RWPE1 (cell line): ENCODE results near the gene GPC5.

Experiments used
- CTCF ChIA-PET: fragments of 350-600 bp; sonication (Branson Sonifier 250); formaldehyde crosslinking; extraction: SDS; loops from one replicate; lab custom pipeline; 2021; lab: Yijun Ruan, JAX
- POLR2A ChIA-PET: fragments of 400-600 bp; formaldehyde crosslinking; extraction: SDS; loops from one replicate; lab custom pipeline; 2020; ENCODE audit warnings: antibody characterized with exemption; ENCODE audit not compliant: low non-redundant PET; lab: Yijun Ruan, JAX
- DNase-seq: peaks from one replicate; pipeline ENCODE4 v3.0.0; 2012; ENCODE audit warnings: low spot score
- H3K27ac ChIP-seq: fragments of 450-650 bp; 2 replicates; pipeline ENCODE4 v1.5.1; 2017
- CTCF ChIP-seq: fragments of 450-650 bp; conservative IDR thresholded peaks from 2 replicates; pipeline ENCODE4 v1.5.1; 2017; ENCODE audit warnings: low read depth, mild to moderate bottlenecking

Gene GPC5

DNA sequence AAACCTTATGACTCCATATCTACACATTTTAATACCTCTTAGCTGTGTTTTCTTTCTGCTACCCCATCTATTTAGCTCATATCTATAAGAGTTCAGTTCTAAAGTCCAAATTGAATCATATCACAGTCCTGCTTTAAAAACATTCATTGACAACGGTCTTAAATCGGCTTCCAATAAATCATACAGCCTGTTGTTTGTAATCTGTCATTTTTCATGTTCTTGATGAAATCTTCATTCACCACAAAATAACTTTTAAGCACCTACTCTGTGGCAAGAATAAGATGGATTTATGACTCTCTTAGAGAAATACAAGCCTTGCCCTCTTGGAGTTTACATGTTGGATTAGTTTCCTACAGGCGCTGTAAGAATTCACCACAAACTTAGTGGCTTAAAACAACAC is 1377.2 kb downstream of the GPC5 start:
- H3K27ac ChIP-seq, result no peak overlapping the region
- no peak for DNase-seq
- TF ChIP-seq CTCF, result no peak
- ChIA-PET POLR2A (no interaction called here), CTCF (no interaction called here)

GRCh38 chr13:92781965-92782690 is 1383.7 kb downstream of the GPC5 start:
- DNase-seq, result no peak
- ChIA-PET CTCF (interaction anchor here (0.7 kb wide), 1 partner anchor 1220 kb away, joined by 4 read pairs; no protein-coding TSS in a partner anchor), POLR2A (no interaction called here)
- H3K27ac ChIP-seq, result no peak overlapping the region
- TF ChIP-seq CTCF, result no peak

GRCh38 chr13:92802776-92803175 is 1404.4 kb downstream of the GPC5 start:
- POLR2A ChIA-PET, result no interaction called here
- CTCF ChIA-PET, result no interaction called here
- no peak for DNase-seq

DNA sequence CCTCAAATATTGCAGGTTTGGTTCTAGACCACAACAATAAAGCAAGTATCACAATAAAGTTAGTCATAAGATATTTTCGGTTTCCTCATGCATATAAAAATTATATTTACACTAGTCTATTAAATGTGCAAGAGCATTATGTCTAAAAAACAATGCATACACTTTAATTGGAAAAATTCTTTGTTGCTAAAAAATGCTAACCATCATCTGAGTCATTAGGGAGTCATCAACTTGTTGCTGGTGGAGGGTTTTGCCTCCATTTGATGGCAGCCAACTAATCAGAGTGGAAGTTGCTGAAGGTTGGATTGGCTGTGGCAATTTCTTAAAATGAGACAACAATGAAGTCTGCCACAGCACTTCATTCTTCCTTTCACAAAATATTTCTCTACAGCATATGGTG is 1405.9 kb downstream of the GPC5 start:
- H3K27ac ChIP-seq, result no peak overlapping the region
- no peak for DNase-seq
- CTCF ChIA-PET, result no interaction called here
- no peak for TF ChIP-seq CTCF
- POLR2A ChIA-PET, result no interaction called here

More at GRCh38 chr13:92802776-92803175, 1404.4 kb downstream of the GPC5 start:
- no peak overlapping the region for H3K27ac ChIP-seq
- no peak for TF ChIP-seq CTCF

GRCh38 chr13:92804926-92805325 is 1406.5 kb downstream of the GPC5 start:
- no peak overlapping the region for H3K27ac ChIP-seq
- ChIA-PET POLR2A (no interaction called here), CTCF (no interaction called here)
- DNase-seq, result no peak
- TF ChIP-seq CTCF, result no peak

GRCh38 chr13:92805766-92806165 is 1407.3 kb downstream of the GPC5 start:
- POLR2A ChIA-PET, result no interaction called here

More at GRCh38 chr13:92805766-92806165, 1407.3 kb downstream of the GPC5 start:
- no peak overlapping the region for H3K27ac ChIP-seq
- no peak for DNase-seq
- CTCF ChIA-PET, result no interaction called here
- no peak for TF ChIP-seq CTCF
